Measurements from ENCODE around the gene PLP1. TPM values are rescaled to one million over a fixed set of nuclear protein-coding genes. Genes with fewer than 3 reads are reported as not detected.

PLP1 gene
- total RNA-seq, 1 experiment from 2014 or later = 88.3 TPM

DNA sequence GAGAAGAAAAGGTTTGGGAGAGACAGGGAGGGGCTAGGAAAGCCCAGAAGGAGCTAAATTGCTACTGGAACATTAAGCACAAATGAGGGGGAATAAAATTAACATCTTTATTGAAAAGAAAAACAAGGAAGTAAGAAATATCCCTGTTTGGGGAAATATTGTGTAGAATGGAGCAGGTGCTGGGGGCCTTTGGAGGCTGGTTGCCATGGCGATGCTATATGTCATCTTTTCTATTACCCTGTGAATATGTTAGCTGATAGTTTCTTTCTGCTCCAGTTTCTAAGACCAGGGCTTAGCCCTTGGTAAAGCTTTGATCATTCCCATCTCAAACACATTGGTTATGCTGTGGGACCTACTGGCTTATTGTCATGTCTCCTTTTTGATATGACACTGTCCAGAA lies 37.2 kb upstream of the PLP1 start:
- no peak overlapping the region for H2AFZ ChIP-seq (ENCODE audit: low read length)

More for the DNA sequence above, 37.2 kb upstream of the PLP1 start:
- Histone ChIP-seq H3K79me2 (ENCODE audit: insufficient read depth, low read length) (peaks cover 15% of the 10 kb centered on the region; the same call in 1 of the 2 replicates), H2BK5ac (ENCODE audit: insufficient read length, low read length) (no peak overlapping the region), H4K5ac (ENCODE audit: insufficient read length, low read depth, low read length) (no peak overlapping the region), H3K23me2 (ENCODE audit: insufficient read length, low read depth, low read length, poor library complexity, severe bottlenecking) (peaks cover 3% of the 10 kb centered on the region), H3K4me2 (ENCODE audit: insufficient read depth, insufficient read length, low read length) (no peak overlapping the region), H3K79me1 (ENCODE audit: insufficient read depth, low read depth, low read length, poor library complexity, severe bottlenecking) (no peaks in the 10 kb centered on the region), H3K4me1 (ENCODE audit: insufficient read depth, low read length) (peaks cover 4% of the 10 kb centered on the region; the same call in 1 of the 2 replicates), H2BK12ac (ENCODE audit: insufficient read length, low read depth, low read length) (no peak overlapping the region), H3K56ac (ENCODE audit: insufficient read length, low read depth, low read length) (no peak overlapping the region), H3K14ac (ENCODE audit: insufficient read depth, low read length) (no peak overlapping the region), H3K27ac (ENCODE audit: insufficient read length, low read depth, low read length) (no peak overlapping the region), H4K20me1 (ENCODE audit: control insufficient read depth, insufficient read depth, insufficient read length) (no peaks in the 10 kb centered on the region), H3K23ac (ENCODE audit: insufficient read length, low read depth, low read length) (no peak overlapping the region), H4K8ac (replicated peaks; ENCODE audit: insufficient read length, low read depth, low read length) (no peak overlapping the region), H3K18ac (ENCODE audit: insufficient read length, low read depth, low read length) (no peak overlapping the region), H3K9me3 (ENCODE audit: control insufficient read depth, low read depth, low read length) (no peaks in the 10 kb centered on the region), H4K91ac (ENCODE audit: insufficient read length, low read depth, low read length) (no peak overlapping the region), H2AK5ac (ENCODE audit: insufficient read length, low read length) (no peak overlapping the region), H3K27me3 (ENCODE audit: insufficient read depth, low read length) (no peaks in the 10 kb centered on the region), H3K4ac (ENCODE audit: low read depth, low read length) (no peak overlapping the region), H2BK120ac (ENCODE audit: low read depth, low read length, poor library complexity, severe bottlenecking) (no peak overlapping the region), H2BK20ac (ENCODE audit: low read depth, low read length, poor library complexity, severe bottlenecking) (no peak overlapping the region), H3T11ph (ENCODE audit: low read length) (no peak overlapping the region), H2BK15ac (ENCODE audit: low read depth, low read length) (no peak overlapping the region), H3K9ac (ENCODE audit: extremely low read depth, insufficient read length, low read length) (no peak overlapping the region)
- H3K27me3 Mint-ChIP-seq (ENCODE audit: low read depth) = no peaks in the 10 kb centered on the region; the same call in 1 of the 2 replicates
- no peak overlapping the region for H3K4me3 Mint-ChIP-seq
- H3K9me3 Mint-ChIP-seq = peaks cover 0 to 39% of the 10 kb centered on the region in 2 experiments; a peak in 2 of 5 replicates
- H3K4me1 Mint-ChIP-seq = peaks cover 31 to 39% of the 10 kb centered on the region in 2 experiments
- DNase-seq = no peak
- peak overlapping the region in 2 of 3 experiments; percentile 9 to 79; a peak in 4 of 7 replicates for H3K27ac Mint-ChIP-seq
- no peaks in the 10 kb centered on the region; a peak in 2 of 7 replicates for H3K36me3 Mint-ChIP-seq (ENCODE audit: insufficient read depth in 1 of 3, low read depth in 3 of 3)
- TF ChIP-seq, protein P1, sequence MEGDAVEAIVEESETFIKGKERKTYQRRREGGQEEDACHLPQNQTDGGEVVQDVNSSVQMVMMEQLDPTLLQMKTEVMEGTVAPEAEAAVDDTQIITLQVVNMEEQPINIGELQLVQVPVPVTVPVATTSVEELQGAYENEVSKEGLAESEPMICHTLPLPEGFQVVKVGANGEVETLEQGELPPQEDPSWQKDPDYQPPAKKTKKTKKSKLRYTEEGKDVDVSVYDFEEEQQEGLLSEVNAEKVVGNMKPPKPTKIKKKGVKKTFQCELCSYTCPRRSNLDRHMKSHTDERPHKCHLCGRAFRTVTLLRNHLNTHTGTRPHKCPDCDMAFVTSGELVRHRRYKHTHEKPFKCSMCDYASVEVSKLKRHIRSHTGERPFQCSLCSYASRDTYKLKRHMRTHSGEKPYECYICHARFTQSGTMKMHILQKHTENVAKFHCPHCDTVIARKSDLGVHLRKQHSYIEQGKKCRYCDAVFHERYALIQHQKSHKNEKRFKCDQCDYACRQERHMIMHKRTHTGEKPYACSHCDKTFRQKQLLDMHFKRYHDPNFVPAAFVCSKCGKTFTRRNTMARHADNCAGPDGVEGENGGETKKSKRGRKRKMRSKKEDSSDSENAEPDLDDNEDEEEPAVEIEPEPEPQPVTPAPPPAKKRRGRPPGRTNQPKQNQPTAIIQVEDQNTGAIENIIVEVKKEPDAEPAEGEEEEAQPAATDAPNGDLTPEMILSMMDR (conservative IDR thresholded peaks at IDR 0.05) = no peak
- no CpG with 5 or more reads among the region's 1 CpG for WGBS (ENCODE audit: extremely low coverage, insufficient read length, low lambda C conversion rate)

Measured in H9 (cell line).